CD4-positive, alpha-beta T cell treated with Interferon alpha-2 for 1 hour (primary cell): ENCODE measurements around the gene KCNG2.

Experiments used
- DNase-seq, 2 donors: peaks; one replicate each; pipeline ENCODE4 v3.0.0-alpha.2; 2020 to 2022

Gene KCNG2

GRCh38 chr18:79944126-79944731 lies 146.5 kb downstream of the KCNG2 start:
- no peak for DNase-seq

- no peak for DNase-seq
Observed at GRCh38 chr18:79944746-79945117, 147.0 kb downstream of the KCNG2 start.

GRCh38 chr18:79945118-79946042 lies 147.6 kb downstream of the KCNG2 start:
- DNase-seq = no peak

- no peak for DNase-seq
Observed at GRCh38 chr18:79947054-79947755, 149.5 kb downstream of the KCNG2 start.

GRCh38 chr18:79947881-79948610 lies 150.3 kb downstream of the KCNG2 start:
- DNase-seq = no peak

GRCh38 chr18:79948719-79949411 lies 151.1 kb downstream of the KCNG2 start:
- no peak for DNase-seq
